Measurements from ENCODE around the gene TRMU.

- TF ChIP-seq CTCF (conservative IDR thresholded peaks at IDR 0.05; ENCODE audit: low read depth, low read length) (peak; percentile 91), EZH2 (IDR thresholded peaks at IDR 0.05; ENCODE audit: borderline replicate concordance, low read depth, low read length, poor library complexity, severe bottlenecking) (no peak)
Observed at GRCh38 chr22:46367707-46368191, 32.2 kb downstream of the TRMU start.

Data from A673 (cell line).